HepG2 (cell line): ENCODE results near the gene SF3B6. TPM values are rescaled to one million over a fixed set of nuclear protein-coding genes. Genes with fewer than 3 reads are reported as not detected.

ENCODE experiments used
- ASH2L ChIP-seq: fragments of 300-600, 200-600 bp; sonication (generic); IDR thresholded peaks from 2 replicates; pipeline ENCODE4 v1.7.0; 2017; ENCODE audit warnings: low read depth, mild to moderate bottlenecking, moderate library complexity, mixed read lengths, low read length; ENCODE audit not compliant: insufficient read length
- DNMT3B ChIP-seq: conservative IDR thresholded peaks from 2 replicates; pipeline ENCODE4 v1.6.1; 2016; ENCODE audit warnings: missing biosample characterization, control low read depth
- FOXP4 ChIP-seq: sonication (generic); formaldehyde crosslinking; IDR thresholded peaks from 2 replicates; pipeline ENCODE4 v1.4.0; 2020; ENCODE audit warnings: missing genetic modification reagents
- MLLT10 ChIP-seq: sonication (generic); formaldehyde crosslinking; IDR thresholded peaks from 2 replicates; pipeline ENCODE4 v1.4.0; 2020; ENCODE audit warnings: missing genetic modification reagents
- MXD1 ChIP-seq: sonication (generic); formaldehyde crosslinking; IDR thresholded peaks from 2 replicates; pipeline ENCODE4 v1.4.0; 2020; ENCODE audit warnings: mild to moderate bottlenecking, missing genetic modification reagents
- NFYB ChIP-seq: sonication (generic); formaldehyde crosslinking; IDR thresholded peaks from 2 replicates; pipeline ENCODE4 v1.4.0; 2020; ENCODE audit warnings: missing genetic modification reagents
- PHF5A ChIP-seq: IDR thresholded peaks from one replicate; pipeline ENCODE4 v1.6.1; 2018; ENCODE audit warnings: low read depth, missing genetic modification reagents; ENCODE audit not compliant: unreplicated experiment
- REST ChIP-seq, 2 experiments: IDR thresholded peaks; 2 replicates each; pipeline ENCODE4 v1.6.1; 2011 to 2012; ENCODE audit warnings: low read length in 2 of 2, borderline replicate concordance in 1 of 2, low read depth in 1 of 2, mild to moderate bottlenecking in 1 of 2, moderate library complexity in 1 of 2
- SP140L ChIP-seq: sonication (generic); formaldehyde crosslinking; IDR thresholded peaks from 2 replicates; pipeline ENCODE4 v1.4.0; 2020; ENCODE audit warnings: missing genetic modification reagents, borderline replicate concordance
- U2AF1 ChIP-seq: fragments of 200-400 bp; formaldehyde crosslinking; optimal IDR thresholded peaks from 2 replicates; pipeline ENCODE3; 2017; ENCODE audit warnings: mild to moderate bottlenecking, low read depth, low read length
- ZFP41 ChIP-seq: sonication (generic); formaldehyde crosslinking; IDR thresholded peaks from 2 replicates; pipeline ENCODE4 v1.4.0; 2020; ENCODE audit warnings: mild to moderate bottlenecking, missing genetic modification reagents, borderline replicate concordance
- ZNF138 ChIP-seq: sonication (generic); formaldehyde crosslinking; IDR thresholded peaks from 2 replicates; pipeline ENCODE4 v1.5.0; 2020; ENCODE audit warnings: mild to moderate bottlenecking, low read depth, missing genetic modification reagents
- ZNF292 ChIP-seq: sonication (generic); formaldehyde crosslinking; IDR thresholded peaks from 2 replicates; pipeline ENCODE4 v1.8.1; 2022; ENCODE audit warnings: mild to moderate bottlenecking, low read depth, missing genetic modification reagents, borderline replicate concordance
- ZNF296 ChIP-seq: sonication (generic); formaldehyde crosslinking; conservative IDR thresholded peaks from 2 replicates; pipeline ENCODE4 v1.5.0; 2020; ENCODE audit warnings: mild to moderate bottlenecking, missing genetic modification reagents
- ZNF678 ChIP-seq: sonication (generic); formaldehyde crosslinking; IDR thresholded peaks from 2 replicates; pipeline ENCODE4 v1.4.0; 2020; ENCODE audit warnings: mild to moderate bottlenecking, missing genetic modification reagents
- polyA plus RNA-seq, 8 experiments: library from polyadenylated mRNA; depleted of rRNA in 3 of 8; stranded (reverse) in 7 of 8; unstranded in 1 of 8; fragments of >200 nt; fragmentation: Illumina TruSeq in 4 of 8; extraction: Trizol in 4 of 8; gene quantifications; 2 replicates each; pipeline versions ENCODE4 v1.2.1 to v1.2.3, GENCODE V29; 2011 to 2016; ENCODE audit warnings: low read depth in 4 of 8, missing spikeins in 1 of 8, mixed read lengths in 1 of 8; ENCODE audit not compliant: insufficient read depth in 1 of 8
- total RNA-seq, 5 experiments: library from RNA; depleted of rRNA; stranded (reverse); fragments of >200 nt; fragmentation: Illumina TruSeq; extraction: Trizol; gene quantifications; 2 replicates each; pipeline ENCODE4 v1.2.3, GENCODE V29; 2016; ENCODE audit warnings: low read depth in 1 of 5
- TF ChIP-seq, protein P1 (sequence below): sonication (generic); formaldehyde crosslinking; IDR thresholded peaks from 2 replicates; pipeline ENCODE4 v1.4.0; 2020; ENCODE audit warnings: missing genetic modification reagents, borderline replicate concordance
- TF ChIP-seq, protein P2 (sequence below): sonication (generic); formaldehyde crosslinking; IDR thresholded peaks from 2 replicates; pipeline ENCODE4 v1.8.0; 2022; ENCODE audit warnings: missing genetic modification reagents, mild to moderate bottlenecking, inconsistent platforms, borderline replicate concordance

The SF3B6 gene
- total and polyA plus RNA-seq, 2 of the 13 experiments (the other 11 are each of a cell fraction or from before 2014, with no cell fraction given) = 177 to 182 TPM

DNA sequence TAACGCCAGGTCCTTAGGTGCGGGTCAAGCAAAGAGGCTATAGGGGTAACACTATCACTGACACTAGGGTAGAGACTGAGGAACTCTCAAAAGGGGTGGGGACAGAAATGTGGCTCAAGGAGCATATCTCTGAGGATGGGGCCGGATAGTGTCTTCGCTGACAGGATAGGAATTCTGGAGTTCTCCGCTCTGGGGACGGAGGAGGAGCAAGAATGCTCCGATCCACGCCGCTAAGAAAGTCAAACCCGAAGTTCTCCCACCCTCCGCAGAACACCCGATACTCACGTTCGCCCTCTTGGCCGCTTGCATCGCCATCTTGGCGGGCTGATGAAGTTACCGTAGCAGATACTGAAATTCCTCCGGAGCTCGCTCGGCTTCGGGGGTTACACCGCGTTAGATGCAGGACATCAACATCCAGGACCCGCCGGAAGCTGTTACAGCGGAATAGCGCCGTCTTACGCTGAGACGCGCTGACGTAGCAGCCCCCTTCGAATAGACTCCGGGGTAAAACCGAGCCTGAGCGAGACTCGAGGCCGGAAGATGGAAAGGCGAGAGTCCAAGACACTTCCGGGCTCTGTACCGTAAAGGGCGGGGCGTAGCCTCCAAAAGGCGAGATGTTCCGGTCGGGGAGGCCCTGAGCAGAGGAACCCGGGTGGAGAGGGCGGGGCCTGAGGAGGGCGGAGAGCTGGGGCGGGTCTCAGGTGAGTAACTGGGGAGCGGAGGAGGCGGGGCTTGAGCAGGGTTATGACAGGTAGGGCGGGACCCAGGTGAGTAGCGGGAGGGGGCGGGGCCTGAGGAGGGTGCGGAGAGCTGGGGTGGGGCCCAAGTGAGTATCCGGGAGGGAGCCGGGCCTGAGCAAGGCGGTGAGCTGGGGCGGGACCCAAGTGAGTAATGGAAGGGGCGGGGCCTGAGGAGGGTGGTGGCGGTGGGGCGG, at the start of gene SF3B6 (continued):
- peak; percentile 82 for TF ChIP-seq FOXP4
- TF ChIP-seq U2AF1 = peak; percentile 97
- TF ChIP-seq NFYB (CRISPR knock-in tag) = 0 out of 2 replicates have a peak, but pooled peaks have one; percentile 44
- TF ChIP-seq DNMT3B (CRISPR knock-in tag) = peak; percentile 96
- TF ChIP-seq PHF5A (CRISPR knock-in tag) = peak; percentile 69
- TF ChIP-seq ASH2L = peak; percentile 99
- TF ChIP-seq ZNF678 = peak; percentile 87; the same call in 1 of the 2 replicates
- TF ChIP-seq, protein P1, sequence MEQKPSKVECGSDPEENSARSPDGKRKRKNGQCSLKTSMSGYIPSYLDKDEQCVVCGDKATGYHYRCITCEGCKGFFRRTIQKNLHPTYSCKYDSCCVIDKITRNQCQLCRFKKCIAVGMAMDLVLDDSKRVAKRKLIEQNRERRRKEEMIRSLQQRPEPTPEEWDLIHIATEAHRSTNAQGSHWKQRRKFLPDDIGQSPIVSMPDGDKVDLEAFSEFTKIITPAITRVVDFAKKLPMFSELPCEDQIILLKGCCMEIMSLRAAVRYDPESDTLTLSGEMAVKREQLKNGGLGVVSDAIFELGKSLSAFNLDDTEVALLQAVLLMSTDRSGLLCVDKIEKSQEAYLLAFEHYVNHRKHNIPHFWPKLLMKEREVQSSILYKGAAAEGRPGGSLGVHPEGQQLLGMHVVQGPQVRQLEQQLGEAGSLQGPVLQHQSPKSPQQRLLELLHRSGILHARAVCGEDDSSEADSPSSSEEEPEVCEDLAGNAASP = peak; percentile 86
- peak; percentile 89; the same call in 1 of the 2 replicates for TF ChIP-seq SP140L (CRISPR knock-in tag)
- TF ChIP-seq REST (IDR thresholded peaks at IDR 0.05; ENCODE audit: borderline replicate concordance in 1 of 2, low read depth in 1 of 2, low read length in 2 of 2) = peak in 1 of 2 experiments; percentile 81; a peak in 2 of 4 replicates
- TF ChIP-seq, protein P2, sequence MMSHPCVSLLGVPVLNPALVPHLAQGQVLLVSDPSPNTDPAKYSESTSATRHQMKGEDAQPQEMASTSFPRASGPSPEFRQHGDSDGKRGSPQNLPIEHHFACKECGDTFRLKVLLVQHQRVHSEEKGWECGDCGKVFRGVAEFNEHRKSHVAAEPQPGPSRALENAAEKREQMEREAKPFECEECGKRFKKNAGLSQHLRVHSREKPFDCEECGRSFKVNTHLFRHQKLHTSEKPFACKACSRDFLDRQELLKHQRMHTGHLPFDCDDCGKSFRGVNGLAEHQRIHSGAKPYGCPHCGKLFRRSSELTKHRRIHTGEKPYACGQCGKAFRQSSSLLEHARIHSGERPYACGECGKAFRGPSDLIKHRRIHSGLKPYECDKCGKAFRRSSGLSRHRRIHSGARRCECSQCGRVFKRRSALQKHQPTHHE (CRISPR knock-in tag) = no peak; the same call in 1 of the 2 replicates
- no peak for TF ChIP-seq ZFP41 (CRISPR knock-in tag)
- TF ChIP-seq MLLT10 = no peak
- no peak; the same call in 1 of the 2 replicates for TF ChIP-seq ZNF296 (CRISPR knock-in tag)
- TF ChIP-seq ZNF138 = no peak
- TF ChIP-seq MXD1 (CRISPR knock-in tag) = no peak
- peak; percentile 58; the same call in 1 of the 2 replicates for TF ChIP-seq ZNF292 (CRISPR knock-in tag)
